Panc1 (cell line): ENCODE data around the gene BMP8B. TPM values are rescaled to one million over a fixed set of nuclear protein-coding genes. Genes with fewer than 3 reads are reported as not detected.

ENCODE experiments used
- ATAC-seq: fragments of 200-7000 bp; cut with Tn5 transposase; 2 replicates; pipeline ENCODE4 v1.9.1; 2020; ENCODE audit warnings: mild to moderate bottlenecking, moderate library complexity
- BruUV-seq: library from RNA; stranded (reverse); fragments of 400-500 nt; replicated peaks from 2 replicates; lab custom pipeline; 2021; lab: Mats Ljungman, UMichigan
- CTCF ChIA-PET: fragments of 300-600 bp; sonication (Branson Sonifier 250); formaldehyde crosslinking; loops from one replicate; lab custom pipeline; 2022; ENCODE audit warnings: antibody characterized with exemption; lab: Charles Lee
- POLR2A ChIA-PET: fragments of 300-600 bp; sonication (Branson Sonifier 250); formaldehyde crosslinking; loops from one replicate; lab custom pipeline; 2022; ENCODE audit warnings: antibody characterized with exemption; lab: Charles Lee
- DNase-seq: peaks from one replicate; pipeline ENCODE4 v3.0.0-alpha.2; 2010; ENCODE audit warnings: low read depth, low spot score
- H3K27ac ChIP-seq: 2 replicates; pipeline ENCODE4 v1.5.1; 2011; ENCODE audit warnings: mild to moderate bottlenecking, low read length, inconsistent platforms
- H3K27me3 ChIP-seq: fragments of 200-500 bp; sonication (Bioruptor generic); 2 replicates; pipeline ENCODE4 v1.6.0; 2014; ENCODE audit warnings: low read length, inconsistent platforms; ENCODE audit not compliant: control insufficient read depth, insufficient read depth
- H3K36me3 ChIP-seq: fragments of 200-500 bp; sonication (Bioruptor generic); 2 replicates; pipeline ENCODE4 v1.5.1; 2014; ENCODE audit warnings: inconsistent platforms, mild to moderate bottlenecking, low read length, moderate library complexity; ENCODE audit not compliant: control insufficient read depth, insufficient read depth
- H3K4me1 ChIP-seq: 2 replicates; pipeline ENCODE4 v1.5.1; 2011; ENCODE audit warnings: inconsistent platforms, mild to moderate bottlenecking, low read length, moderate library complexity; ENCODE audit not compliant: control insufficient read depth, insufficient read depth
- H3K4me3 ChIP-seq, 2 experiments: 2 replicates each; pipeline ENCODE4 v1.5.1; 2011 to 2012; ENCODE audit warnings: low read depth in 2 of 2, low read length in 2 of 2, mild to moderate bottlenecking in 2 of 2, inconsistent platforms in 1 of 2, moderate library complexity in 1 of 2
- H3K9me3 ChIP-seq: fragments of 200-500 bp; sonication (Bioruptor generic); 2 replicates; pipeline ENCODE4 v1.5.1; 2014; ENCODE audit warnings: low read depth, mild to moderate bottlenecking, inconsistent platforms, low read length, moderate library complexity; ENCODE audit not compliant: control insufficient read depth, insufficient read depth
- POLR2AphosphoS5 ChIP-seq: IDR thresholded peaks from 2 replicates; pipeline ENCODE4 v1.6.1; 2012; ENCODE audit warnings: mild to moderate bottlenecking, low read depth, low read length, moderate library complexity
- SIN3A ChIP-seq: IDR thresholded peaks from 2 replicates; pipeline ENCODE4 v1.6.1; 2012; ENCODE audit warnings: low read depth, mild to moderate bottlenecking, low read length, moderate library complexity, borderline replicate concordance; ENCODE audit not compliant: insufficient read depth
- TCF7L2 ChIP-seq: IDR thresholded peaks from 2 replicates; pipeline ENCODE4 v1.6.1; 2011; ENCODE audit warnings: mild to moderate bottlenecking, low read depth, low read length, inconsistent platforms
- in situ Hi-C: cut with HindIII; loops from 2 replicates; pipeline ENCODE4 v1.10.0; 2016; ENCODE audit warnings: low sequenced_read_pairs, low pct_unique_long_range_greater_than_20kb
- intact Hi-C: fragments of 100-400 bp; cut with micrococcal nuclease; formaldehyde crosslinking; loops from one replicate; pipeline ENCODE4 v1.10.0; 2022; ENCODE audit not compliant: unreplicated experiment
- total RNA-seq: library from RNA; stranded (reverse); gene quantifications from one replicate; pipeline ENCODE4 v1.2.1, GENCODE V29; 2021; ENCODE audit not compliant: unreplicated experiment
- TF ChIP-seq, protein P1 (sequence below), 2 experiments: IDR thresholded peaks; 2 replicates each; pipeline ENCODE4 v1.6.1; 2011 to 2012; ENCODE audit warnings: low read depth in 2 of 2, control low read depth in 1 of 2, low read length in 1 of 2, mild to moderate bottlenecking in 1 of 2, moderate library complexity in 1 of 2; ENCODE audit not compliant: insufficient read depth in 1 of 2
- TF ChIP-seq, protein P2 (sequence below): fragments of 450-650 bp; IDR thresholded peaks from 2 replicates; pipeline ENCODE4 v1.5.1; 2017; ENCODE audit warnings: mild to moderate bottlenecking

Gene BMP8B
- total RNA-seq, 1 experiment from 2014 or later, result 3.7 TPM

DNA sequence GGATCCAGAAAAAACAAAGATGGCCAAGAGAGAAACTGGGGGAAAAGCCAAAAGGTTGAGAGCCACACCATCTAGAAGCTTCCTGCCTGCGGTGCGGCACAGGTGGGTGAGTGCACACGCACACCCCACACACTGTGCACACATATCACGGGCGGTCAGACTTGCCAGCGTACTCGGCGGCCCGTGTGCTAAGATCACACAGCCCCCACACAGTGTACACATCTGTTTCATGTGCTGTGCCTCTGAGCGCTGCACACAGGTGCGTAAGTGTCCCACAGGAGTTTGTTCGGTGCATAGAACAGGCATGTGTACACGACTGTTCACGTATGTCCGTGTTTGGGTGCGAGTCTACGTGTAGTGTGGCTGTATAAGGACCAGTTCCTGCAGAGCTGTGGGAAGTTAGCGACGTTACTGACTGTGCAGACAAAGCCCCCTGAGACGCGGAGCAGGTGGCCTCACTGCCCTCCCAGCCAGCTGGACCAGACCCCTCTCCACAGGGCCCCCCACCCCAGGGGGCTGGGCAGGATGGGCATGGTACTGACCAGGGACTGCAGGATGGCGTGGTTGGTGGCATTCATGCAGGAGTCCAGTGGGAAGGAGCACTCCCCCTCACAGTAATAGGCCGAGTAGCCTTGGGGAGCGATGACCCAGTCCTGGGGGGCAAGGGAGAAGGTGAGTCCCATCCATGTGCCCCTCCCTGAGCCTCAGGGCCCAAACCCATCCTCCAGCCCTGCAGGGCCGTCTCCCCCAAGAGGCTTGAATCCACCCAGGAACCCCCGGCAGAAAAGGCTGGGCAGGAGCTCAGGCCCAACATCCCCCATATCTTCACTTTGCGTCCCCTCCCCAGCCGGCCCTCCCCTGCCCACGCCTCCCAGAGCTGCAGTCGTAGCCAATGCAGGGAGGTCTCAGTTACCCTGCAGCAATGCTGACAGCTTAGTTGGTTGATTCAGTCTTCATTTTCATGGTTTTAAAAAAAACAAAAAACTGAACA is 25.8 kb downstream of the BMP8B start:
- Histone ChIP-seq H3K4me3 (no peak overlapping the region), H3K27ac (no peak overlapping the region), H3K9me3 (no peaks in the 10 kb centered on the region), H3K27me3 (no peaks in the 10 kb centered on the region), H3K4me1 (no peaks in the 10 kb centered on the region), H3K36me3 (0 out of 2 replicates have a peak, but pooled peaks cover 2% of the 10 kb centered on the region)
- in situ Hi-C loops, result no loop called here
- no TSS peak for BruUV-seq
- TF ChIP-seq SIN3A, result no peak
- TF ChIP-seq, protein P1, sequence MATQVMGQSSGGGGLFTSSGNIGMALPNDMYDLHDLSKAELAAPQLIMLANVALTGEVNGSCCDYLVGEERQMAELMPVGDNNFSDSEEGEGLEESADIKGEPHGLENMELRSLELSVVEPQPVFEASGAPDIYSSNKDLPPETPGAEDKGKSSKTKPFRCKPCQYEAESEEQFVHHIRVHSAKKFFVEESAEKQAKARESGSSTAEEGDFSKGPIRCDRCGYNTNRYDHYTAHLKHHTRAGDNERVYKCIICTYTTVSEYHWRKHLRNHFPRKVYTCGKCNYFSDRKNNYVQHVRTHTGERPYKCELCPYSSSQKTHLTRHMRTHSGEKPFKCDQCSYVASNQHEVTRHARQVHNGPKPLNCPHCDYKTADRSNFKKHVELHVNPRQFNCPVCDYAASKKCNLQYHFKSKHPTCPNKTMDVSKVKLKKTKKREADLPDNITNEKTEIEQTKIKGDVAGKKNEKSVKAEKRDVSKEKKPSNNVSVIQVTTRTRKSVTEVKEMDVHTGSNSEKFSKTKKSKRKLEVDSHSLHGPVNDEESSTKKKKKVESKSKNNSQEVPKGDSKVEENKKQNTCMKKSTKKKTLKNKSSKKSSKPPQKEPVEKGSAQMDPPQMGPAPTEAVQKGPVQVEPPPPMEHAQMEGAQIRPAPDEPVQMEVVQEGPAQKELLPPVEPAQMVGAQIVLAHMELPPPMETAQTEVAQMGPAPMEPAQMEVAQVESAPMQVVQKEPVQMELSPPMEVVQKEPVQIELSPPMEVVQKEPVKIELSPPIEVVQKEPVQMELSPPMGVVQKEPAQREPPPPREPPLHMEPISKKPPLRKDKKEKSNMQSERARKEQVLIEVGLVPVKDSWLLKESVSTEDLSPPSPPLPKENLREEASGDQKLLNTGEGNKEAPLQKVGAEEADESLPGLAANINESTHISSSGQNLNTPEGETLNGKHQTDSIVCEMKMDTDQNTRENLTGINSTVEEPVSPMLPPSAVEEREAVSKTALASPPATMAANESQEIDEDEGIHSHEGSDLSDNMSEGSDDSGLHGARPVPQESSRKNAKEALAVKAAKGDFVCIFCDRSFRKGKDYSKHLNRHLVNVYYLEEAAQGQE (IDR thresholded peaks at IDR 0.05; ENCODE audit: insufficient read depth in 1 of 2, low read depth in 2 of 2, low read length in 1 of 2), result no peak
- TF ChIP-seq POLR2AphosphoS5, result no peak
- TF ChIP-seq, protein P2, sequence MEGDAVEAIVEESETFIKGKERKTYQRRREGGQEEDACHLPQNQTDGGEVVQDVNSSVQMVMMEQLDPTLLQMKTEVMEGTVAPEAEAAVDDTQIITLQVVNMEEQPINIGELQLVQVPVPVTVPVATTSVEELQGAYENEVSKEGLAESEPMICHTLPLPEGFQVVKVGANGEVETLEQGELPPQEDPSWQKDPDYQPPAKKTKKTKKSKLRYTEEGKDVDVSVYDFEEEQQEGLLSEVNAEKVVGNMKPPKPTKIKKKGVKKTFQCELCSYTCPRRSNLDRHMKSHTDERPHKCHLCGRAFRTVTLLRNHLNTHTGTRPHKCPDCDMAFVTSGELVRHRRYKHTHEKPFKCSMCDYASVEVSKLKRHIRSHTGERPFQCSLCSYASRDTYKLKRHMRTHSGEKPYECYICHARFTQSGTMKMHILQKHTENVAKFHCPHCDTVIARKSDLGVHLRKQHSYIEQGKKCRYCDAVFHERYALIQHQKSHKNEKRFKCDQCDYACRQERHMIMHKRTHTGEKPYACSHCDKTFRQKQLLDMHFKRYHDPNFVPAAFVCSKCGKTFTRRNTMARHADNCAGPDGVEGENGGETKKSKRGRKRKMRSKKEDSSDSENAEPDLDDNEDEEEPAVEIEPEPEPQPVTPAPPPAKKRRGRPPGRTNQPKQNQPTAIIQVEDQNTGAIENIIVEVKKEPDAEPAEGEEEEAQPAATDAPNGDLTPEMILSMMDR, result no peak
- TF ChIP-seq TCF7L2, result no peak
- ATAC-seq (no peak), DNase-seq (no peak)
- ChIA-PET POLR2A (no interaction called here), CTCF (no interaction called here)
- intact Hi-C loops, result loop anchor here (5.0 kb wide), 1 partner anchor 241 kb away; no protein-coding TSS in a partner anchor

DNA sequence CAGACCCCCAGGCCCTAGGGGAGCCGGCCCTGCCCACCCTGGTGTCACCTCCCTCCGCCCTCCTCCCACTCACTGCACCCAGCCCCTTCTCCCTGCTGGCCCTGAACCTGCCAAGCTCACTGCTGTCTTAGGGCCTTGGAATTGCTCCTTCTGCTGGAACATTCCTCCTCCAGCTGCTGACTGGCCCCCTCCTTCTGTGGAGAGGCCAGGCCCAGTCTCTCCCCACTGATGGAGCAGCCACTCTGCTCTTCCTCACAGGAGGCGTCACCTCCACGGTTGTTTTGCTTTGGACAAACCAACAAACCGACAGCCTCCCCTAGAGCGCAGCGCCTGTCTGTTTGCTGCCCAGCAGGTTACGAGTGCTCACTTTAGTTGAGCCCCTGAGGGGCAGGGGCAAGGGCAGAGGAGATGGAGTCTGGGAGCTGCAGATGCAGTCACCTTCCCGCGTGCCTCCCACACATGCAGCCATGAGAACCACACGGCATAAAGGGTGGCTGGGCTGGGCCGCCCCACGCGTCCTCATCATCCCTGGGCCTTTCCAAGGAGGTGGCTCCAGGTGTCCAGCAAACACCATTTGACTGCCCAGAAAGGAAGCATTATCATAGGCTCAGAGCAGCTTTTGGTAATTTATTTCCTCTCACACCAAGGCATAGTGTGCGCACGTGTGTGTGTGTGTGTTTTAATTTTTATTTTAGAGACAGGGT is 27.0 kb downstream of the BMP8B start:
- Histone ChIP-seq H3K4me3 (no peak overlapping the region), H3K9me3 (no peaks in the 10 kb centered on the region), H3K4me1 (no peaks in the 10 kb centered on the region), H3K27ac (no peak overlapping the region), H3K27me3 (no peaks in the 10 kb centered on the region), H3K36me3 (0 out of 2 replicates have a peak, but pooled peaks cover 2% of the 10 kb centered on the region)
- DNase-seq (no peak), ATAC-seq (no peak)
- ChIA-PET CTCF (no interaction called here), POLR2A (no interaction called here)
- TF ChIP-seq, protein P2, result no peak
- no peak for TF ChIP-seq SIN3A
- TF ChIP-seq TCF7L2, result no peak
- no peak for TF ChIP-seq POLR2AphosphoS5
- TF ChIP-seq, protein P1 (IDR thresholded peaks at IDR 0.05; ENCODE audit: insufficient read depth in 1 of 2, low read depth in 2 of 2, low read length in 1 of 2), result no peak
- intact Hi-C loops, result loop anchor here (5.0 kb wide), 1 partner anchor 239 kb away; no protein-coding TSS in a partner anchor
- BruUV-seq, result no TSS peak
- in situ Hi-C loops, result no loop called here
